NB4 (cell line): ENCODE measurements around the gene B3GAT1.

ENCODE experiments used
- DNase-seq: peaks from one replicate; pipeline ENCODE4 v3.0.0; 2010; ENCODE audit warnings: low read depth
- H3K4me3 ChIP-seq: one replicate; pipeline ENCODE4 v1.5.1; 2011; ENCODE audit warnings: mild to moderate bottlenecking, low read depth, low read length, moderate library complexity
- MAX ChIP-seq: IDR thresholded peaks from 2 replicates; pipeline ENCODE4 v1.6.1; 2011; ENCODE audit warnings: low read depth, low read length
- MYC ChIP-seq: IDR thresholded peaks from 2 replicates; pipeline ENCODE4 v1.6.1; 2011; ENCODE audit warnings: low read depth, low read length
- POLR2A ChIP-seq: IDR thresholded peaks from 2 replicates; pipeline ENCODE4 v1.6.1; 2011; ENCODE audit warnings: mild to moderate bottlenecking; ENCODE audit not compliant: insufficient read length; ENCODE audit errors: extremely low read depth
- TF ChIP-seq, protein P1 (sequence below): IDR thresholded peaks from one replicate; pipeline ENCODE4 v1.5.1; 2012; ENCODE audit warnings: low read depth, low read length

Gene B3GAT1

DNA sequence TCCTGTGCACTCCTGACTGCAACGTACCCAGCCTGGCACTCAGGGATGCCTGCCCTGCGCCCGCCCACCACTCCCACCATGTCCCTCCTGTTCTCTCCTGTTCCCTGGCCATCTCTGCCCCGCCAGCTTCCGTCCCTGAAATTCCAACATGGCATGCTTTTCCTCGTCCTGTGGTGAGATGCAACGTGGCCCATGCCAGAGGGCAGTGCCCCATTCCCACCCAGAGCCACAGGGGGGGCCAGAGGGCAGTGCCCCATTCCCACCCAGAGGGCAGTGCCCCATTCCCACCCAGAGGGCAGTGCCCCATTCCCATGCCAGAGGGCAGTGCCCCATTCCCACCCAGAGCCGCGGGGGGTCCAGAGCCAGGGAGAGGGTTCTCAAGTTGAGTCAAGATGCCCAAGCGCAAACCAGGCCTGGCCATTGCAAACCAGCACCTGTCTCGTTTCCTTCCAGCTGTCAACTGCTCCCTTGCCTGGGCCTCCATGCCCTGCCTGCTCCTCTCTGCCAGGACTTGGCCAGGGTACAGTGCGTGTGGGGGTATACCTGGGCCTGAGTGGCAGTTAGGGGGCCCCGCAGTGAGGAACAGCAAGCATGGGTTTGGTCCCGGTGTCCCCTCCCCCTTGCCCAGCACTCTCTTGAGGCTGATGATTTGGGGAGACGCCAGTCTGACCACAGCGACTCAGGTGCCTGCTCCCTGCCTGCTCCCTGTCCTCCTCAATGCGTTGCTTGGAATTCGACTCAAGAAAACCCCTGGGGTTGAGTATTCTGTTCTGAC, 14.6 kb downstream of the B3GAT1 start:
- TF ChIP-seq MYC (no peak), MAX (no peak), POLR2A (no peak)
- TF ChIP-seq, protein P1, sequence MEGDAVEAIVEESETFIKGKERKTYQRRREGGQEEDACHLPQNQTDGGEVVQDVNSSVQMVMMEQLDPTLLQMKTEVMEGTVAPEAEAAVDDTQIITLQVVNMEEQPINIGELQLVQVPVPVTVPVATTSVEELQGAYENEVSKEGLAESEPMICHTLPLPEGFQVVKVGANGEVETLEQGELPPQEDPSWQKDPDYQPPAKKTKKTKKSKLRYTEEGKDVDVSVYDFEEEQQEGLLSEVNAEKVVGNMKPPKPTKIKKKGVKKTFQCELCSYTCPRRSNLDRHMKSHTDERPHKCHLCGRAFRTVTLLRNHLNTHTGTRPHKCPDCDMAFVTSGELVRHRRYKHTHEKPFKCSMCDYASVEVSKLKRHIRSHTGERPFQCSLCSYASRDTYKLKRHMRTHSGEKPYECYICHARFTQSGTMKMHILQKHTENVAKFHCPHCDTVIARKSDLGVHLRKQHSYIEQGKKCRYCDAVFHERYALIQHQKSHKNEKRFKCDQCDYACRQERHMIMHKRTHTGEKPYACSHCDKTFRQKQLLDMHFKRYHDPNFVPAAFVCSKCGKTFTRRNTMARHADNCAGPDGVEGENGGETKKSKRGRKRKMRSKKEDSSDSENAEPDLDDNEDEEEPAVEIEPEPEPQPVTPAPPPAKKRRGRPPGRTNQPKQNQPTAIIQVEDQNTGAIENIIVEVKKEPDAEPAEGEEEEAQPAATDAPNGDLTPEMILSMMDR = no peak
- no peak for DNase-seq
- no peak overlapping the region for H3K4me3 ChIP-seq

DNA sequence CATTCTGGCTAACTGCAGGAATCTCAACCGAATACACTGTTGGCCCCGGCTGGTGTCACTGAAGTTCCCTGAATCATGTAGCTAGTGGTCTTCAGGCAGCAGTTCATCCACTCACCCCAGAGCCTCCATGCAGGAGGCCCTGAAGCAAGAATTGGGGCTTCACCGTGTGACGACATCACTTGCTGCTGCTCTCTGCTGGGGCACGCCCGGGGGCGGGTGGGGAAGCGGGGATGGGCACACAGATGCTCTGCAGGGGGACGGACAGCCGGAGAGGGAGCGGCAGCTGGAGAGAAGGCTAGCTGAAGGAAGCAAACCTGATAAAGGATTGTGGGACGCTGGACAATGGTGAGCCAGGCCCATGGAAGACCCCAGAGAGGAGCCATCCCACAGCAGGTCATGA, 17.0 kb downstream of the B3GAT1 start:
- no peak overlapping the region for H3K4me3 ChIP-seq
- TF ChIP-seq MYC (no peak), MAX (no peak)
- DNase-seq = no peak

- TF ChIP-seq MAX = no peak
- TF ChIP-seq POLR2A = no peak
- TF ChIP-seq, protein P1 = no peak
- TF ChIP-seq MYC = no peak
- DNase-seq = no peak
- H3K4me3 ChIP-seq = no peak overlapping the region
Measured at GRCh38 chr11:134394311-134394710, 17.7 kb downstream of the B3GAT1 start.

DNA sequence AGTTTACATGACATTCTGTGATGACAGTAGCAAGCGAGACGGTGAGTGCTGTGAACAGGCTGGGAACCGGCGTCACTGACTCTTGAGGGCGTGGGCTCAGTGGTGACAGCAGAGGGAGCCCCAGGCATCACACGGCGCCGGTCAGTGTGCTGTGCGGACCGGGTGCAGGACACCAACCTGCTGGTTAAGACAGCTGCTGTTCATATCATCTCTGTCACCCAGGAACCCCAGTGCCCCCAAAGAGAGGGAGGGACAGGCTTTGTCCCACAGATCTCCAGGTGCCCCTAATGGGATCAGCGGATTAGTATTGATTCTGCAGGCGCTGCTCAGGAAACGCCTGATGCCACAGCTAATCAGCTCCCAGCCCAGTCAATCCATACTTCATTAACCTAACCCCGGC, 18.4 kb downstream of the B3GAT1 start:
- no peak overlapping the region for H3K4me3 ChIP-seq
- peak; percentile 36 for DNase-seq
- TF ChIP-seq, protein P1 = no peak
- TF ChIP-seq MAX = no peak
- TF ChIP-seq POLR2A = no peak
- no peak for TF ChIP-seq MYC

- no peak for DNase-seq
- H3K4me3 ChIP-seq = no peak overlapping the region
- TF ChIP-seq MAX (no peak), POLR2A (no peak), MYC (no peak)
- TF ChIP-seq, protein P1 = no peak
Measured at GRCh38 chr11:134392953-134393615, 19.0 kb downstream of the B3GAT1 start.

DNA sequence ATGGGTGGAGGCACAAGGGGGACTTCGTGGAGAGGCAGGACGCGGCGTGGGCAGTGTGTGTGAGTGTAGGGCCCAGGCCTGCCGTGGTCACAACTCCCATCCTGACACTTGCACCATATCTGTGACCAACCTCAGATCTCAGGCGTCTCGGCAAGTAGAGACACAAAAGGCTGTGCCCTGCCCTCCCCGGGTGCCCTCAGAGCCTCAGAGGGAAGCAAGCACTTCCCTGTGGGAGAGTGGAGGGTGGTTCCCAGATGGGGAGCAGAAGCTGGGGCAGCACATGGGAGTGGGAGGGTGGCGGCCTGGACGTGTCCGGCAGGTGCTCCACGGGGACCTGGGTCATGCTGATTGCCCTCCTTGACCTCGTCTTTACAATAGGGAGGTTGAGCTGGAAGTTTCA, 20.4 kb downstream of the B3GAT1 start:
- no peak for DNase-seq
- TF ChIP-seq, protein P1 = no peak
- TF ChIP-seq MAX = no peak
- H3K4me3 ChIP-seq = no peak overlapping the region
